ENCODE data around the gene KIAA1755. TPM values are rescaled to one million over a fixed set of nuclear protein-coding genes. Genes with fewer than 3 reads are reported as not detected.

Gene KIAA1755
- polyA plus RNA-seq, 1 donor from 2014 or later = not detected

DNA sequence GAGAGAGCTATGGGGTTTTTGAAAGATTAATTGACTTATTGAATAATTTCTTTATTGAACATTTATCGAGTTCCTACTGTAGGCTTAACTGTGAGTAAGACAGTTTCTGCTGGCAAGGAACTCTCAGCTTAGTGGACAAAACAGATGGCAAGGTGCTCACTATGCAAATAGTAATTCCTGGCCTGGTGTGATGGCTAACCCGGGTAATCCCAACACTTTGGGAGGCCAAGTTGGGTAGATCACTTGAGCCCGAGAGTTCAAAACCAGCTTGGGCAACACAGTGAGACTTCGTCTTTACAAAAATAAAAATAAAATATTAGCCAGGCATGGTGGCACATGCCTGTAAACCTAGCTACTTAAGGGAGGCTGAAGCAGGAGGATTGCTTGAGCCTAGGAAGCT, 82.0 kb downstream of the KIAA1755 start:
- no peak overlapping the region for H3K9ac ChIP-seq (ENCODE audit: low read length)
- H3K27me3 ChIP-seq (ENCODE audit: insufficient read depth, low read depth, low read length) = no peaks in the 10 kb centered on the region
- H3K36me3 ChIP-seq (ENCODE audit: insufficient read depth, low read length) = no peaks in the 10 kb centered on the region
- H3K4me3 ChIP-seq (ENCODE audit: low read length) = no peak overlapping the region
- no peak for TF ChIP-seq REST (IDR thresholded peaks at IDR 0.05; ENCODE audit: borderline replicate concordance)
- TF ChIP-seq, protein P1, sequence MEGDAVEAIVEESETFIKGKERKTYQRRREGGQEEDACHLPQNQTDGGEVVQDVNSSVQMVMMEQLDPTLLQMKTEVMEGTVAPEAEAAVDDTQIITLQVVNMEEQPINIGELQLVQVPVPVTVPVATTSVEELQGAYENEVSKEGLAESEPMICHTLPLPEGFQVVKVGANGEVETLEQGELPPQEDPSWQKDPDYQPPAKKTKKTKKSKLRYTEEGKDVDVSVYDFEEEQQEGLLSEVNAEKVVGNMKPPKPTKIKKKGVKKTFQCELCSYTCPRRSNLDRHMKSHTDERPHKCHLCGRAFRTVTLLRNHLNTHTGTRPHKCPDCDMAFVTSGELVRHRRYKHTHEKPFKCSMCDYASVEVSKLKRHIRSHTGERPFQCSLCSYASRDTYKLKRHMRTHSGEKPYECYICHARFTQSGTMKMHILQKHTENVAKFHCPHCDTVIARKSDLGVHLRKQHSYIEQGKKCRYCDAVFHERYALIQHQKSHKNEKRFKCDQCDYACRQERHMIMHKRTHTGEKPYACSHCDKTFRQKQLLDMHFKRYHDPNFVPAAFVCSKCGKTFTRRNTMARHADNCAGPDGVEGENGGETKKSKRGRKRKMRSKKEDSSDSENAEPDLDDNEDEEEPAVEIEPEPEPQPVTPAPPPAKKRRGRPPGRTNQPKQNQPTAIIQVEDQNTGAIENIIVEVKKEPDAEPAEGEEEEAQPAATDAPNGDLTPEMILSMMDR (IDR thresholded peaks at IDR 0.05; ENCODE audit: poor library complexity, severe bottlenecking) = no peak
- no peak for TF ChIP-seq MXI1 (conservative IDR thresholded peaks at IDR 0.05; ENCODE audit: poor library complexity, severe bottlenecking)
- no peak for TF ChIP-seq EZH2 (IDR thresholded peaks at IDR 0.05; ENCODE audit: borderline replicate concordance, insufficient read depth, low read length, poor library complexity, severe bottlenecking)
- TF ChIP-seq RAD21 (conservative IDR thresholded peaks at IDR 0.05) = no peak
- H2AFZ ChIP-seq (ENCODE audit: low read depth, low read length) = no peak overlapping the region
- H4K20me1 ChIP-seq (ENCODE audit: insufficient read depth) = no peaks in the 10 kb centered on the region
- no peaks in the 10 kb centered on the region for H3K9me2 ChIP-seq (ENCODE audit: insufficient read depth, low read length)
- no peak overlapping the region for H3K4me2 ChIP-seq (ENCODE audit: low read length)
- H3F3A ChIP-seq (ENCODE audit: insufficient read depth, low read length, poor library complexity, severe bottlenecking) = no peaks in the 10 kb centered on the region
- H3K9me3 ChIP-seq (ENCODE audit: low read length) = no peaks in the 10 kb centered on the region
- no peaks in the 10 kb centered on the region for H3K79me2 ChIP-seq (replicated peaks; ENCODE audit: insufficient read depth, low read length)
- no peak overlapping the region for H3K27ac ChIP-seq (ENCODE audit: low read length)

DNA sequence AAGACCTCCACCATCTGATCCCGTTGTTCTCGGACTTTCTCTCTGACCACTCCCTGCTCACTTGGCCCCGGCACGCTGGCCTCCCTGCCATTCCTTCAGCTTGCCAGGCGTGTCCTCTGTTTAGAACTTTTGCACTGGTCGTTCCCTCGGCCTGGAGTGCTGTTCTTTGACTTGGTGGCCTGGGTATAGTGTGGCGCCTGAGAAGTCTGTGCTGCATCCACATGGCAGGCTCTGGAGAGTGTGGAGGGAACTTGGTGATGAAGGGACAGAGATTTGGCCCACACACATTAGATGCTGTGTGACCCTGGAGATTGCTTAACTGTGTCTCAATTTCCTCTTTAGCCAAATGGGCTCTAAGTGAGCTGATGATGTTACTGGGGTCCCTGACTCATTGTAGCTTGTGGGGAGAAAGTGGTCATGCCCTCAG, 82.5 kb downstream of the KIAA1755 start:
- Histone ChIP-seq H3K4me2 (ENCODE audit: low read length) (no peak overlapping the region), H3K9me3 (ENCODE audit: low read length) (no peaks in the 10 kb centered on the region), H3K9me2 (ENCODE audit: insufficient read depth, low read length) (no peaks in the 10 kb centered on the region), H3K27ac (ENCODE audit: low read length) (no peak overlapping the region), H3F3A (ENCODE audit: insufficient read depth, low read length, poor library complexity, severe bottlenecking) (no peaks in the 10 kb centered on the region), H2AFZ (ENCODE audit: low read depth, low read length) (no peak overlapping the region), H3K9ac (ENCODE audit: low read length) (no peak overlapping the region), H4K20me1 (ENCODE audit: insufficient read depth) (no peaks in the 10 kb centered on the region), H3K79me2 (replicated peaks; ENCODE audit: insufficient read depth, low read length) (no peaks in the 10 kb centered on the region), H3K36me3 (ENCODE audit: insufficient read depth, low read length) (no peaks in the 10 kb centered on the region), H3K27me3 (ENCODE audit: insufficient read depth, low read depth, low read length) (no peaks in the 10 kb centered on the region), H3K4me3 (ENCODE audit: low read length) (no peak overlapping the region)
- TF ChIP-seq EP300 (conservative IDR thresholded peaks at IDR 0.05; ENCODE audit: poor library complexity, severe bottlenecking) (no peak), RAD21 (conservative IDR thresholded peaks at IDR 0.05) (no peak), MXI1 (conservative IDR thresholded peaks at IDR 0.05; ENCODE audit: poor library complexity, severe bottlenecking) (no peak), TAF1 (IDR thresholded peaks at IDR 0.05; ENCODE audit: low read depth) (no peak), POLR2AphosphoS5 (IDR thresholded peaks at IDR 0.05) (no peak), EZH2 (IDR thresholded peaks at IDR 0.05; ENCODE audit: borderline replicate concordance, insufficient read depth, low read length, poor library complexity, severe bottlenecking) (no peak), SMC3 (conservative IDR thresholded peaks at IDR 0.05; ENCODE audit: poor library complexity) (no peak), REST (IDR thresholded peaks at IDR 0.05; ENCODE audit: borderline replicate concordance) (no peak)
- TF ChIP-seq, protein P1 (IDR thresholded peaks at IDR 0.05; ENCODE audit: poor library complexity, severe bottlenecking) = no peak

Data from neural cell (in vitro differentiated cells).